HEK293 (cell line): ENCODE measurements around the gene PTPN18.

ENCODE experiments used
- CTCF ChIA-PET: fragments of 350-600 bp; formaldehyde crosslinking; extraction: SDS; loops from one replicate; lab custom pipeline; 2021; ENCODE audit warnings: antibody characterized with exemption; lab: Yijun Ruan, JAX
- POLR2A ChIA-PET: fragments of 300-600 bp; formaldehyde crosslinking; extraction: SDS; loops from one replicate; lab custom pipeline; 2020; ENCODE audit warnings: antibody characterized with exemption, inconsistent platforms; lab: Yijun Ruan, JAX
- H3K27ac ChIP-seq: fragments of 200-500 bp; sonication (Bioruptor generic); 2 replicates; pipeline ENCODE4 v1.5.1; 2014; ENCODE audit warnings: low read depth, low read length, control low read depth, inconsistent platforms; ENCODE audit errors: extremely low read depth
- H3K36me3 ChIP-seq, 2 experiments: fragments of 200-500 bp in 1 of 2; sonication (Bioruptor generic) in 1 of 2; 1 replicate in 1 of 2; 2 replicates in 1 of 2; pipeline ENCODE4 v1.5.1; 2014 to 2017; ENCODE audit warnings: inconsistent platforms in 2 of 2, low read length in 2 of 2; ENCODE audit not compliant: control insufficient read depth in 2 of 2, insufficient read depth in 1 of 2
- H3K4me1 ChIP-seq: fragments of 200-500 bp; sonication (Bioruptor generic); 2 replicates; pipeline ENCODE4 v1.5.1; 2014; ENCODE audit warnings: mild to moderate bottlenecking, low read length, inconsistent platforms; ENCODE audit not compliant: control insufficient read depth, insufficient read depth
- H3K4me3 ChIP-seq: 2 replicates; pipeline ENCODE4 v1.5.1; 2011; ENCODE audit warnings: low read depth, mild to moderate bottlenecking, control low read depth, low read length, moderate library complexity
- H3K9me3 ChIP-seq: fragments of 200-500 bp; sonication (Bioruptor generic); 2 replicates; pipeline ENCODE4 v1.5.1; 2014; ENCODE audit warnings: low read depth, low read length, inconsistent platforms; ENCODE audit not compliant: control insufficient read depth, insufficient read depth
- EGR2 ChIP-seq: fragments of 450-650 bp; formaldehyde crosslinking; IDR thresholded peaks from 2 replicates; pipeline ENCODE4 v1.5.1; 2016; ENCODE audit warnings: low read depth, missing biosample characterization, missing genetic modification characterization
- FEZF1 ChIP-seq: fragments of 450-650 bp; formaldehyde crosslinking; IDR thresholded peaks from 2 replicates; pipeline ENCODE4 v1.5.1; 2016; ENCODE audit warnings: missing biosample characterization, missing genetic modification characterization
- GFI1B ChIP-seq: fragments of 450-650 bp; formaldehyde crosslinking; IDR thresholded peaks from 2 replicates; pipeline ENCODE4 v1.5.1; 2016; ENCODE audit warnings: missing biosample characterization, missing genetic modification characterization
- HOXA7 ChIP-seq: sonication (generic); formaldehyde crosslinking; IDR thresholded peaks from 2 replicates; pipeline ENCODE4 v1.8.1; 2022; ENCODE audit warnings: missing genetic modification reagents, borderline replicate concordance
- HOXD13 ChIP-seq: sonication (generic); formaldehyde crosslinking; IDR thresholded peaks from 2 replicates; pipeline ENCODE4 v1.8.0; 2022; ENCODE audit warnings: missing genetic modification reagents, borderline replicate concordance
- PRDM4 ChIP-seq: fragments of 450-650 bp; formaldehyde crosslinking; IDR thresholded peaks from 2 replicates; pipeline ENCODE4 v1.5.1; 2017; ENCODE audit warnings: missing biosample characterization, missing genetic modification characterization
- SCRT1 ChIP-seq: fragments of 450-650 bp; formaldehyde crosslinking; IDR thresholded peaks from 2 replicates; pipeline ENCODE4 v1.5.1; 2016; ENCODE audit warnings: missing biosample characterization, missing genetic modification characterization, borderline replicate concordance
- SCRT2 ChIP-seq: fragments of 450-650 bp; formaldehyde crosslinking; IDR thresholded peaks from 2 replicates; pipeline ENCODE4 v1.5.1; 2016; ENCODE audit warnings: missing biosample characterization, missing genetic modification characterization
- SP2 ChIP-seq: fragments of 450-650 bp; formaldehyde crosslinking; IDR thresholded peaks from 2 replicates; pipeline ENCODE4 v1.5.1; 2016; ENCODE audit warnings: missing biosample characterization, missing genetic modification characterization
- TRIM28 ChIP-seq: IDR thresholded peaks from 2 replicates; pipeline ENCODE4 v1.6.1; 2011; ENCODE audit warnings: low read length, control low read depth, borderline replicate concordance
- ZBTB20 ChIP-seq: fragments of 450-650 bp; formaldehyde crosslinking; IDR thresholded peaks from 2 replicates; pipeline ENCODE4 v1.5.1; 2016; ENCODE audit warnings: missing biosample characterization, missing genetic modification characterization
- ZBTB48 ChIP-seq: fragments of 450-650 bp; formaldehyde crosslinking; IDR thresholded peaks from 2 replicates; pipeline ENCODE4 v1.5.1; 2016; ENCODE audit warnings: missing biosample characterization, missing genetic modification characterization
- ZFP37 ChIP-seq: fragments of 450-650 bp; formaldehyde crosslinking; IDR thresholded peaks from 2 replicates; pipeline ENCODE4 v1.5.1; 2016; ENCODE audit warnings: missing biosample characterization, missing genetic modification characterization
- ZFP69B ChIP-seq: fragments of 450-650 bp; formaldehyde crosslinking; IDR thresholded peaks from 2 replicates; pipeline ENCODE4 v1.5.1; 2016; ENCODE audit warnings: missing biosample characterization, missing genetic modification characterization
- ZNF121 ChIP-seq: fragments of 450-650 bp; formaldehyde crosslinking; IDR thresholded peaks from 2 replicates; pipeline ENCODE4 v1.5.1; 2016; ENCODE audit warnings: missing biosample characterization, missing genetic modification characterization
- ZNF146 ChIP-seq: fragments of 450-650 bp; formaldehyde crosslinking; IDR thresholded peaks from 2 replicates; pipeline ENCODE4 v1.5.1; 2016; ENCODE audit warnings: missing biosample characterization, missing genetic modification characterization
- ZNF175 ChIP-seq: fragments of 450-650 bp; formaldehyde crosslinking; IDR thresholded peaks from 2 replicates; pipeline ENCODE4 v1.5.1; 2016; ENCODE audit warnings: missing biosample characterization, missing genetic modification characterization
- ZNF211 ChIP-seq: fragments of 450-650 bp; formaldehyde crosslinking; IDR thresholded peaks from 2 replicates; pipeline ENCODE4 v1.5.1; 2016; ENCODE audit warnings: low read depth, missing biosample characterization, missing genetic modification characterization
- ZNF24 ChIP-seq: fragments of 450-650 bp; formaldehyde crosslinking; IDR thresholded peaks from 2 replicates; pipeline ENCODE4 v1.5.1; 2016; ENCODE audit warnings: missing biosample characterization, missing genetic modification characterization
- ZNF292 ChIP-seq: fragments of 450-650 bp; formaldehyde crosslinking; IDR thresholded peaks from 2 replicates; pipeline ENCODE4 v1.5.1; 2016; ENCODE audit warnings: low read depth, missing biosample characterization, missing genetic modification characterization, borderline replicate concordance
- ZNF302 ChIP-seq: fragments of 450-650 bp; formaldehyde crosslinking; IDR thresholded peaks from 2 replicates; pipeline ENCODE4 v1.5.1; 2016; ENCODE audit warnings: missing biosample characterization, missing genetic modification characterization, low read depth
- ZNF362 ChIP-seq: fragments of 450-650 bp; formaldehyde crosslinking; IDR thresholded peaks from 2 replicates; pipeline ENCODE4 v1.5.1; 2016; ENCODE audit warnings: missing biosample characterization, missing genetic modification characterization
- ZNF416 ChIP-seq: fragments of 450-650 bp; formaldehyde crosslinking; IDR thresholded peaks from 2 replicates; pipeline ENCODE4 v1.5.1; 2016; ENCODE audit warnings: missing biosample characterization, missing genetic modification characterization
- ZNF423 ChIP-seq: fragments of 450-650 bp; formaldehyde crosslinking; IDR thresholded peaks from 2 replicates; pipeline ENCODE4 v1.5.1; 2016; ENCODE audit warnings: missing biosample characterization, missing genetic modification characterization
- ZNF449 ChIP-seq: fragments of 450-650 bp; formaldehyde crosslinking; IDR thresholded peaks from 2 replicates; pipeline ENCODE4 v1.5.1; 2017; ENCODE audit warnings: missing biosample characterization, mild to moderate bottlenecking, missing genetic modification characterization, moderate library complexity
- ZNF473 ChIP-seq: fragments of 450-650 bp; formaldehyde crosslinking; IDR thresholded peaks from 2 replicates; pipeline ENCODE4 v1.5.1; 2017; ENCODE audit warnings: missing biosample characterization, missing genetic modification characterization
- ZNF600 ChIP-seq: fragments of 450-650 bp; formaldehyde crosslinking; IDR thresholded peaks from 2 replicates; pipeline ENCODE4 v1.5.1; 2016; ENCODE audit warnings: missing biosample characterization, missing genetic modification characterization
- ZNF610 ChIP-seq: fragments of 450-650 bp; formaldehyde crosslinking; IDR thresholded peaks from 2 replicates; pipeline ENCODE4 v1.5.1; 2016; ENCODE audit warnings: missing biosample characterization, missing genetic modification characterization, borderline replicate concordance
- ZNF621 ChIP-seq: fragments of 450-650 bp; formaldehyde crosslinking; IDR thresholded peaks from 2 replicates; pipeline ENCODE4 v1.5.1; 2017; ENCODE audit warnings: missing biosample characterization, missing genetic modification characterization
- ZNF626 ChIP-seq: fragments of 450-650 bp; sonication (Bioruptor Pico); formaldehyde crosslinking; IDR thresholded peaks from 2 replicates; pipeline ENCODE4 v1.5.1; 2018; ENCODE audit warnings: missing biosample characterization, missing genetic modification characterization, inconsistent platforms
- ZNF677 ChIP-seq: fragments of 450-650 bp; IDR thresholded peaks from 2 replicates; pipeline ENCODE4 v1.5.0; 2018; ENCODE audit warnings: missing biosample characterization, mild to moderate bottlenecking, missing genetic modification characterization, moderate library complexity
- ZNF701 ChIP-seq: fragments of 450-650 bp; formaldehyde crosslinking; IDR thresholded peaks from 2 replicates; pipeline ENCODE4 v1.5.1; 2016; ENCODE audit warnings: missing biosample characterization, missing genetic modification characterization
- ZNF76 ChIP-seq: fragments of 450-650 bp; formaldehyde crosslinking; IDR thresholded peaks from 2 replicates; pipeline ENCODE4; 2016; ENCODE audit warnings: low read depth, missing biosample characterization, missing genetic modification characterization, borderline replicate concordance
- ZNF791 ChIP-seq: fragments of 450-650 bp; formaldehyde crosslinking; IDR thresholded peaks from 2 replicates; pipeline ENCODE4 v1.5.1; 2016; ENCODE audit warnings: missing biosample characterization, missing genetic modification characterization
- ZNF830 ChIP-seq: fragments of 450-650 bp; IDR thresholded peaks from 2 replicates; pipeline ENCODE4 v1.5.0; 2018; ENCODE audit warnings: missing biosample characterization, missing genetic modification characterization, low read depth, mild to moderate bottlenecking, moderate library complexity
- ZSCAN30 ChIP-seq: fragments of 450-650 bp; IDR thresholded peaks from 2 replicates; pipeline ENCODE4 v1.5.1; 2018; ENCODE audit warnings: missing biosample characterization, mild to moderate bottlenecking, missing genetic modification characterization, moderate library complexity

Gene PTPN18

GRCh38 chr2:130355578-130356431, at the start of gene PTPN18:
TSS of gene PTPN18 (plus strand) at chr2:130356056. CDS start at chr2:130356108, 52 bp downstream.
- CTCF ChIA-PET = interaction anchor here (0.7 to 1.1 kb wide), 3 partner anchors 11 to 23 kb away, joined by 3 read pairs; no protein-coding TSS in a partner anchor
- POLR2A ChIA-PET = interaction anchor here (1.3 to 1.9 kb wide), 2 partner anchors 13 to 17 kb away, joined by 3 to 25 read pairs; partner anchors contain the start of gene IMP4
- Histone ChIP-seq H3K36me3 (peaks cover 0 to 18% of the 10 kb centered on the region in 2 experiments; a peak in 1 of 3 replicates), H3K4me3 (peak within 1 kb of the TSS; percentile 69), H3K27ac (peak within 1 kb of the TSS; percentile 68; the same call in 1 of the 2 replicates), H3K4me1 (peaks cover 3% of the 10 kb centered on the region; the same call in 1 of the 2 replicates), H3K9me3 (no peaks in the 10 kb centered on the region)
- no peak for TF ChIP-seq GFI1B (tag by site-specific recombination)
- TF ChIP-seq ZNF292 (tag by site-specific recombination) = no peak
- no peak for TF ChIP-seq ZNF701 (tag by site-specific recombination)
- no peak for TF ChIP-seq SCRT1 (tag by site-specific recombination)
- TF ChIP-seq ZBTB48 = no peak
- no peak for TF ChIP-seq ZNF449
- TF ChIP-seq ZNF791 (tag by site-specific recombination) = no peak
- peak; percentile 87; the same call in 1 of the 2 replicates for TF ChIP-seq ZBTB20
- TF ChIP-seq ZNF677 (tag by site-specific recombination) = no peak
- TF ChIP-seq ZNF24 (tag by site-specific recombination) = no peak
- no peak for TF ChIP-seq HOXD13 (CRISPR knock-in tag)
- TF ChIP-seq ZNF121 = no peak
- no peak for TF ChIP-seq TRIM28
- no peak for TF ChIP-seq ZNF473 (tag by site-specific recombination)
- no peak for TF ChIP-seq ZNF626 (tag by site-specific recombination)
- peak; percentile 56; the same call in 1 of the 2 replicates for TF ChIP-seq ZNF76 (tag by site-specific recombination)
- no peak for TF ChIP-seq ZNF302 (tag by site-specific recombination)
- TF ChIP-seq ZNF621 (tag by site-specific recombination) = no peak
- TF ChIP-seq ZNF600 = no peak
- no peak for TF ChIP-seq ZNF175
- TF ChIP-seq ZSCAN30 (tag by site-specific recombination) = 0 out of 2 replicates have a peak, but pooled peaks have one; percentile 8
- TF ChIP-seq HOXA7 (CRISPR knock-in tag) = no peak
- TF ChIP-seq FEZF1 = no peak
- no peak for TF ChIP-seq ZNF610 (tag by site-specific recombination)
- TF ChIP-seq ZNF362 (tag by site-specific recombination) = no peak
- TF ChIP-seq SP2 = peak; percentile 46
- TF ChIP-seq ZNF146 (tag by site-specific recombination) = no peak
- no peak for TF ChIP-seq ZFP69B (tag by site-specific recombination)
- no peak for TF ChIP-seq ZNF423 (tag by site-specific recombination)
- TF ChIP-seq ZNF830 (tag by site-specific recombination) = no peak
- TF ChIP-seq EGR2 (tag by site-specific recombination) = no peak
- no peak for TF ChIP-seq ZNF211 (tag by site-specific recombination)
- TF ChIP-seq ZNF416 (tag by site-specific recombination) = no peak
- TF ChIP-seq PRDM4 (tag by site-specific recombination) = no peak
- TF ChIP-seq SCRT2 (tag by site-specific recombination) = no peak
- TF ChIP-seq ZFP37 (tag by site-specific recombination) = no peak
